Erythroblast (primary cell): ENCODE measurements around the gene LMAN1.

ENCODE experiments used
- GATA1 ChIP-seq: IDR thresholded peaks from 2 replicates; pipeline ENCODE4 v1.6.1; 2011; ENCODE audit warnings: low read depth, mild to moderate bottlenecking, control low read depth, low read length, moderate library complexity
- POLR2A ChIP-seq: IDR thresholded peaks from 2 replicates; pipeline ENCODE4 v1.6.1; 2011; ENCODE audit warnings: mild to moderate bottlenecking, low read length

- TF ChIP-seq GATA1 (no peak), POLR2A (no peak)
Measured at GRCh38 chr18:59286341-59286740, 72.7 kb downstream of the LMAN1 start.
